Thoracic aorta (tissue), 2 donors: Measurements from ENCODE around the gene PIP5KL1. TPM values are rescaled to one million over a fixed set of nuclear protein-coding genes. Genes with fewer than 3 reads are reported as not detected.

ENCODE experiments used
- ATAC-seq: fragments of 150-250 bp; one replicate; pipeline ENCODE4 v1.8.0; 2017; ENCODE audit warnings: low read depth; ENCODE audit not compliant: insufficient number of reproducible peaks, low FRiP score
- DNase-seq: peaks from one replicate; pipeline ENCODE4 v3.0.0-alpha.2; 2020; ENCODE audit warnings: low spot score
- H3K27ac ChIP-seq, 2 donors: fragments of 200-600 bp; sonication (generic); 1 replicate in 1 of 2; 2 replicates in 1 of 2; pipeline ENCODE4 v1.5.1; 2016; ENCODE audit warnings: mild to moderate bottlenecking in 2 of 2, moderate library complexity in 2 of 2
- H3K27me3 ChIP-seq: fragments of 200-600 bp; sonication (generic); replicated peaks from 2 replicates; pipeline ENCODE4 v1.6.0; 2016; ENCODE audit warnings: mild to moderate bottlenecking; ENCODE audit not compliant: insufficient read depth
- H3K36me3 ChIP-seq: fragments of 200-600 bp; sonication (generic); one replicate; pipeline ENCODE4 v1.5.1; 2016
- H3K4me1 ChIP-seq, 2 donors: fragments of 200-600 bp; sonication (generic); 1 replicate in 1 of 2; 2 replicates in 1 of 2; pipeline versions ENCODE4 v1.5.1 to v1.6.0; 2016; ENCODE audit warnings: low read depth in 2 of 2, mild to moderate bottlenecking in 1 of 2; ENCODE audit not compliant: control insufficient read depth in 1 of 2
- H3K4me3 ChIP-seq: fragments of 200-600 bp; sonication (generic); 2 replicates; pipeline ENCODE4 v1.5.1; 2016; ENCODE audit warnings: mild to moderate bottlenecking
- H3K9me3 ChIP-seq: fragments of 200-600 bp; sonication (generic); 2 replicates; pipeline ENCODE4 v1.5.1; 2016
- CTCF ChIP-seq: fragments of 200-600 bp; sonication (generic); IDR thresholded peaks from one replicate; pipeline ENCODE4 v1.5.1; 2019; ENCODE audit warnings: antibody characterized with exemption
- total RNA-seq, 2 donors: library from RNA; depleted of rRNA; stranded (reverse); fragments of >200 nt; gene quantifications; one replicate each; pipeline versions ENCODE4 v1.1.0 to v1.2.3, GENCODE V29; 2016

PIP5KL1 gene
- total RNA-seq, 2 donors from 2014 or later, result 6.0 to 8.8 TPM

GRCh38 chr9:127962278-127962677, 31.7 kb upstream of the PIP5KL1 start:
- no peak overlapping the region for H3K4me3 ChIP-seq
- no peaks in the 10 kb centered on the region for H3K27me3 ChIP-seq
- TF ChIP-seq CTCF, result no peak
- peak overlapping the region; percentile 83 to 94 for H3K27ac ChIP-seq
- ATAC-seq (no peak), DNase-seq (no peak)
- no peaks in the 10 kb centered on the region for H3K36me3 ChIP-seq
- no peaks in the 10 kb centered on the region for H3K9me3 ChIP-seq
- peaks cover 38 to 67% of the 10 kb centered on the region in 2 donors for H3K4me1 ChIP-seq

GRCh38 chr9:127961613-127962155, 31.1 kb upstream of the PIP5KL1 start:
- Histone ChIP-seq H3K36me3 (no peaks in the 10 kb centered on the region), H3K4me1 (peaks cover 35 to 61% of the 10 kb centered on the region in 2 donors), H3K9me3 (no peaks in the 10 kb centered on the region), H3K27me3 (no peaks in the 10 kb centered on the region), H3K27ac (no peak overlapping the region), H3K4me3 (no peak overlapping the region)
- no peak for DNase-seq
- no peak for TF ChIP-seq CTCF
- ATAC-seq, result no peak

- no peak overlapping the region for H3K27ac ChIP-seq
- DNase-seq, result no peak
- TF ChIP-seq CTCF, result no peak
- ATAC-seq, result no peak
- no peaks in the 10 kb centered on the region for H3K27me3 ChIP-seq
- peaks cover 29 to 56% of the 10 kb centered on the region in 2 donors for H3K4me1 ChIP-seq
- H3K36me3 ChIP-seq, result no peaks in the 10 kb centered on the region
- no peak overlapping the region for H3K4me3 ChIP-seq
- no peaks in the 10 kb centered on the region for H3K9me3 ChIP-seq
Measured at GRCh38 chr9:127961155-127961490, 30.5 kb upstream of the PIP5KL1 start.

- Histone ChIP-seq H3K27me3 (no peaks in the 10 kb centered on the region), H3K9me3 (no peaks in the 10 kb centered on the region), H3K27ac (no peak overlapping the region), H3K4me1 (peaks cover 24 to 53% of the 10 kb centered on the region in 2 donors), H3K4me3 (no peak overlapping the region), H3K36me3 (no peaks in the 10 kb centered on the region)
- no peak for ATAC-seq
- TF ChIP-seq CTCF, result no peak
- DNase-seq, result no peak
Measured at GRCh38 chr9:127960410-127961154, 30.0 kb upstream of the PIP5KL1 start.

- no peak for ATAC-seq
- H3K9me3 ChIP-seq, result no peaks in the 10 kb centered on the region
- no peaks in the 10 kb centered on the region for H3K36me3 ChIP-seq
- no peak overlapping the region for H3K27ac ChIP-seq
- H3K27me3 ChIP-seq, result no peaks in the 10 kb centered on the region
- DNase-seq, result no peak
- H3K4me3 ChIP-seq, result no peak overlapping the region
- TF ChIP-seq CTCF, result no peak
- peaks cover 20 to 53% of the 10 kb centered on the region in 2 donors for H3K4me1 ChIP-seq
Measured at GRCh38 chr9:127959841-127960409, 29.3 kb upstream of the PIP5KL1 start.
